Stimulated activated CD4-positive, alpha-beta T cell treated with anti-CD3 and anti-CD28 coated beads, Interleukin-15, amount 100 ng/mL, for 48 hours (primary cell): ENCODE measurements around the gene TMEM151B.

Experiments used
- DNase-seq, 2 donors: peaks; one replicate each; pipeline ENCODE4 v3.0.0-alpha.2; 2020; ENCODE audit warnings: low read depth in 2 of 2

The TMEM151B gene

GRCh38 chr6:44232676-44233566 is 37.3 kb upstream of the TMEM151B start:
- DNase-seq: no peak

GRCh38 chr6:44233567-44234100 is 36.6 kb upstream of the TMEM151B start:
- no peak for DNase-seq

GRCh38 chr6:44234101-44235025 is 35.9 kb upstream of the TMEM151B start:
- DNase-seq: no peak

GRCh38 chr6:44235269-44235668 is 35.0 kb upstream of the TMEM151B start:
- DNase-seq: no peak

GRCh38 chr6:44235891-44236516 is 34.2 kb upstream of the TMEM151B start:
- no peak for DNase-seq

GRCh38 chr6:44237021-44237812 is 33.0 kb upstream of the TMEM151B start:
- peak; percentile 63 to 64 for DNase-seq

- DNase-seq: peak; percentile 74 to 81
Observed at GRCh38 chr6:44237813-44238433, 32.3 kb upstream of the TMEM151B start.

- DNase-seq: no peak
Observed at GRCh38 chr6:44238687-44239350, 31.4 kb upstream of the TMEM151B start.

GRCh38 chr6:44243345-44243744 is 26.9 kb upstream of the TMEM151B start:
- no peak for DNase-seq

GRCh38 chr6:44245391-44245911 is 24.8 kb upstream of the TMEM151B start:
- DNase-seq: no peak

GRCh38 chr6:44245912-44246662 is 24.2 kb upstream of the TMEM151B start:
- peak; percentile 75 to 84 for DNase-seq

- peak; percentile 97 to 98 for DNase-seq
Observed at GRCh38 chr6:44246663-44247337, 23.4 kb upstream of the TMEM151B start, which contains the start of gene HSP90AB1. HSP90AB1 (plus strand) TSS chr6:44247101; CDS start chr6:44248630, 1,529 bp downstream.

- DNase-seq: peak; percentile 78 to 84
Observed at GRCh38 chr6:44247338-44248302, 22.6 kb upstream of the TMEM151B start.

- no peak for DNase-seq
Observed at GRCh38 chr6:44248579-44248978, 21.7 kb upstream of the TMEM151B start.

GRCh38 chr6:44249082-44249748 is 21.0 kb upstream of the TMEM151B start:
- DNase-seq: no peak

GRCh38 chr6:44250067-44250717 is 20.1 kb upstream of the TMEM151B start:
- no peak for DNase-seq
